PC-9 (cell line): ENCODE results near the gene SPRY2.

ENCODE experiments used
- EZH2 ChIP-seq: fragments of 200-600 bp; sonication (generic); IDR thresholded peaks from 2 replicates; pipeline ENCODE4 v1.8.0; 2017; ENCODE audit warnings: antibody characterized with exemption, low read depth
- TF ChIP-seq, protein P1 (sequence below): fragments of 200-600 bp; sonication (generic); conservative IDR thresholded peaks from 2 replicates; pipeline ENCODE4 v1.6.1; 2017; ENCODE audit warnings: mixed run types, antibody characterized with exemption, mild to moderate bottlenecking, moderate library complexity

GRCh38 chr13:80309926-80310325, 31.0 kb downstream of the SPRY2 start:
- no peak for TF ChIP-seq EZH2
- TF ChIP-seq, protein P1, sequence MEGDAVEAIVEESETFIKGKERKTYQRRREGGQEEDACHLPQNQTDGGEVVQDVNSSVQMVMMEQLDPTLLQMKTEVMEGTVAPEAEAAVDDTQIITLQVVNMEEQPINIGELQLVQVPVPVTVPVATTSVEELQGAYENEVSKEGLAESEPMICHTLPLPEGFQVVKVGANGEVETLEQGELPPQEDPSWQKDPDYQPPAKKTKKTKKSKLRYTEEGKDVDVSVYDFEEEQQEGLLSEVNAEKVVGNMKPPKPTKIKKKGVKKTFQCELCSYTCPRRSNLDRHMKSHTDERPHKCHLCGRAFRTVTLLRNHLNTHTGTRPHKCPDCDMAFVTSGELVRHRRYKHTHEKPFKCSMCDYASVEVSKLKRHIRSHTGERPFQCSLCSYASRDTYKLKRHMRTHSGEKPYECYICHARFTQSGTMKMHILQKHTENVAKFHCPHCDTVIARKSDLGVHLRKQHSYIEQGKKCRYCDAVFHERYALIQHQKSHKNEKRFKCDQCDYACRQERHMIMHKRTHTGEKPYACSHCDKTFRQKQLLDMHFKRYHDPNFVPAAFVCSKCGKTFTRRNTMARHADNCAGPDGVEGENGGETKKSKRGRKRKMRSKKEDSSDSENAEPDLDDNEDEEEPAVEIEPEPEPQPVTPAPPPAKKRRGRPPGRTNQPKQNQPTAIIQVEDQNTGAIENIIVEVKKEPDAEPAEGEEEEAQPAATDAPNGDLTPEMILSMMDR: no peak
